ENCODE measurements around the gene ITGB3.
A peak's percentile ranks its signal among the peaks of the same experiment; 100 is the strongest.

The ITGB3 gene

DNA sequence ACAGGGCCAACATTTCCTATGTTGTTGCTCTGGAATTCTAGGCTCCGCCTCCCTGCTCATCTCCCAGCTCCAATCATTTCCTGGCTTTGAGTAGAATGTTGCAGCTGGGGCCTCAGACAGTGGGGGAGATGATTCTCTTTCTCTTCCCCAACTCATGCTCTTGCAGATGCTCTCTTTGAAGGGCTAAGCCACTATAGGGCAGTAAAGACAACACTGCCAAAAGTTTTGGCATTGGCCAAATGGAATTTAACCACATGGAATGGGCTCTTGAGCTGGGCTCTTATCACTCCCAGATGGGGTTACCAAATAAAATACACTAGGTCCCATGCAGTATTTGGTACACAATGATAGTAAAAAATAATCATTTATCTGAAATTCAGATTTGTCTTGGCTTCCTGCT is 50.6 kb downstream of the ITGB3 start:
- no peak for DNase-seq

DNA sequence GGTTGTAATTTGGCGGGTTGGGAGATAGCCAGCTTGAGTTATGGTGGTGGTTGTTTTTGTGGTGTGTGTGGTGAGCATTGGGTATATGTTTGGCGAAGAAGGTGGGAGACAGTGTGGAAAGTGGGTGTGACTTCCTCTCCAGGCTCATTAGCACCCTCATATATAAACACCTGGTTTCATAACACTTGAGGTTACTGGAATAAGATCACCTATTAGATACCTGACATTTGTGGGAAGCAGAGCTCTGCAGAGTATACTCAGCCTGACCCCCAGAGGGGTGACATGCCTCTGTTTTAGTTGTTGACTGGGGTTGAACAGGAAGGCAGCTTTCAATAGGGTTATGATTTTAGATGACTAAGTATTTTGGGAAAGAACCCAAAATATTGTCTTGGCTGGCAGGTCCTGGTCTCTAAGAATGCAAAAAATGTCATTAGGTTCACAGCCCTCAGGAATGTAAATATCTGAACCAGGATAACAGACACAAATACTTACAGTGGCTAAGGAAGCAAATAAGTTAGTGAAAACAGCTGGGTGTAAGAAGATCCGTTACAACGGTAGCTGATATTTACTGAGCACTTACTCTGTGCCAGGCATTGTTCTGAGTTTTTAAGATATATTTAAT is 51.8 kb downstream of the ITGB3 start:
- no peak for DNase-seq

- DNase-seq, result no peak
Observed at GRCh38 chr17:47310186-47310733, 56.6 kb downstream of the ITGB3 start.

DNA sequence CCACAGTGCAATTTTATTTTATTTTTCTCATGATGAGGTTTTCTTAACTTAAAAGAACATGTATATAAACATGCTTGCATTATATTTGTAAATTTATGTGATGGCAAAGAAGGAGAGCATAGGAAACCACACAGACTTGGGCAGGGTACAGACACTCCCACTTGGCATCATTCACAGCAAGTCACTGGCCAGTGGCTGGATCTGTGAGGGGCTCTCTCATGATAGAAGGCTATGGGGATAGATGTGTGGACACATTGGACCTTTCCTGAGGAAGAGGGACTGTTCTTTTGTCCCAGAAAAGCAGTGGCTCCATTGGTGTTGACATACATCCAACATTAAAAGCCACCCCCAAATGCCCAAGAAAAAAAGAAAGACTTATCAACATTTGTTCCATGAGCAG is 57.8 kb downstream of the ITGB3 start:
- DNase-seq, result no peak

DNA sequence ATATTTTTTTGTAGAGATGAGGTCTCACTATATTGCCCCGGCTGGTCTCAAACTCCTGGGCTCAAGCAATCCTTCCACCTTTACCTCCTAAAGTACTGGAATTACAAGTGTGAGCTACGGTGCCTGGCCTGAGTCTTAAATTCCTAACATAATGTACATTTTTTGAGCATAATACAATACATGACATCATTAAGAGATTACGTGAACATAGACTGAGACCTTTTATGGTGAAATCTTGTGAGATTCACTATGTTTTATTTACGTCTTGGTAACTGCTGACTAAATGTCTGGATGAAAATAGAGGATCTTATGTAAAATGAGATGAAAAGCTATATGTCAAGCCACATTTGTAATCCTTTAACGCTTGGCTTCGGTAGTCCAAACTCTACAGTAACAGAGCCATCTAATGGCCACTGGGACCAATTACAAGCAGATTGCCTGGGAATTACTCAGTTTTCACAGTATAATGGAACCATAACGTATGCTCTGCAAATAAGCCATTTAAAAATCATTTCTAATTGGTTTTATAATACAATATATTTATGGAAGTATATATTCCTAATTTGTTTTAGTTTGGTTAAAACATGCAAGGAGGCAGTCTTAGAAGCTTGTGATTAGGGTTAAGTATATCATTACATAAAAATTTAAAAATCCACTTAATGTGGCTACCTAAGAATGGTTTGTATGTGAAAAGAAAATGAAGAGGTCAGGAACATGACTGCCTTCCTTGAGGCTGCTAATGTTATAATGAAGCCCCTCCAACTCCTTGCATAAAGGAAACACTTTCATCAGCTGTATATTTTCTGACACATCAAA is 62.0 kb downstream of the ITGB3 start:
- DNase-seq, result no peak

- DNase-seq, result no peak
Observed at GRCh38 chr17:47316311-47316710, 62.7 kb downstream of the ITGB3 start.

GRCh38 chr17:47317119-47317518 is 63.5 kb downstream of the ITGB3 start:
- no peak for DNase-seq

DNA sequence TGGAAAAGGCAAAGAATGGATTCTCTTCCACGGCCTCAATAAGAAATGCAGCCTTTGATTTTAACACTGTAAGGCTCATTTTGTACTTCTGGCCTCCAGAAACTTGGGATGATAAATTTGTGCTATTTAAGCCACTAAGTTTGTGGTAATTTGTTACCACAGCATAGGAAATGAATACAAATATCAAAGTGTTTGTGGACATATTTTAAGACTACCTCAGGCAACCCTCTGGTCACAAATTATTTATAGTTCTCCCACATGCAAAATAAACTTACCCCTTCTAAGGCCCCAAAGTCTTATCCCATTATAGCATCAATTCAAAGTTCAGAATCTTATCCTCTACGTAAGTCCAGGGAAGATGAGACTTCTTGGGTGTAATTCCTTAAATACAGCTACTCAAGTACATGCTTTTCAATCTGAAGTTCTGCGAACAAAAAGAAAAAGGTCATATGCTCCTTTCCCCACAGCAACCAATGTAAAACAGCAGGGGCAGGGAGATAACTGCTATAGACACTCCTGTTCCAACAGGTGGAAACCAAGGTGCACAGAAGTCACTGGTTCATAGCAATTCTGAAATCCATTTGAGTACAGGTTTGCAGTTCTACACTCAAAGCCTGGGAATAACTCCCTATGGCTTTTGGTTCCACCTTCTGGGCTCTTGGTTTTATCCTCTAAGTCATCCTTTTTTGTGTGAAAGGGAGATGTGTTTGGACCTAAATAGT is 64.7 kb downstream of the ITGB3 start:
- DNase-seq, result no peak

DNA sequence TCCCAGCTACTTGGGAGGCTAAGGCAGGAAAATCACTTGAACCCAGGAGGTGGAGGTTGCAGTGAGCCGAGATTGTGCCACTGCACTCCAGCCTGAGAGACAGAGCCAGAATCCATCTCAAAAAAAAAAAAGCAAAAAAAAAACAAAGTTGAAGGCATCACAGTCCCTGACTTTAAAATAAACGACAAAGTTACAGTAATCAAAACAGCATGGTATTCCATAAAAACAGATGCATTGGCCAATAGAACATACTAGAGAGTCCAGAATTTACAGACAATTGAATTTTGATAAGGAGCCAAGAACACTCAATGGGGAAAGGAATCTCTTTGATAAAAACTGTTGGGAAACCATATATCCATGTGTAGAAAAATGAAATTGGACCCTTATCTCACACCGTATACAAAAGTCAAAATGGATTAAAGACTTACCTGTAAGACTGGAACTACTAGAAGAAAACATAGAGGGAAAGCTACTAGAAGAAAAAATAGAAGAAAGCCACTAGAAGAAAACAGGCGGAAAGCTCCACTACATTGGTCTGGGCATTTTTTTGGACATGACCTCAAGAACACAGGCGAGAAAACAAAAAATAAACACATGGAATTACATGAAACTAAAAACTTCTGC is 67.4 kb downstream of the ITGB3 start:
- DNase-seq, result no peak

DNA sequence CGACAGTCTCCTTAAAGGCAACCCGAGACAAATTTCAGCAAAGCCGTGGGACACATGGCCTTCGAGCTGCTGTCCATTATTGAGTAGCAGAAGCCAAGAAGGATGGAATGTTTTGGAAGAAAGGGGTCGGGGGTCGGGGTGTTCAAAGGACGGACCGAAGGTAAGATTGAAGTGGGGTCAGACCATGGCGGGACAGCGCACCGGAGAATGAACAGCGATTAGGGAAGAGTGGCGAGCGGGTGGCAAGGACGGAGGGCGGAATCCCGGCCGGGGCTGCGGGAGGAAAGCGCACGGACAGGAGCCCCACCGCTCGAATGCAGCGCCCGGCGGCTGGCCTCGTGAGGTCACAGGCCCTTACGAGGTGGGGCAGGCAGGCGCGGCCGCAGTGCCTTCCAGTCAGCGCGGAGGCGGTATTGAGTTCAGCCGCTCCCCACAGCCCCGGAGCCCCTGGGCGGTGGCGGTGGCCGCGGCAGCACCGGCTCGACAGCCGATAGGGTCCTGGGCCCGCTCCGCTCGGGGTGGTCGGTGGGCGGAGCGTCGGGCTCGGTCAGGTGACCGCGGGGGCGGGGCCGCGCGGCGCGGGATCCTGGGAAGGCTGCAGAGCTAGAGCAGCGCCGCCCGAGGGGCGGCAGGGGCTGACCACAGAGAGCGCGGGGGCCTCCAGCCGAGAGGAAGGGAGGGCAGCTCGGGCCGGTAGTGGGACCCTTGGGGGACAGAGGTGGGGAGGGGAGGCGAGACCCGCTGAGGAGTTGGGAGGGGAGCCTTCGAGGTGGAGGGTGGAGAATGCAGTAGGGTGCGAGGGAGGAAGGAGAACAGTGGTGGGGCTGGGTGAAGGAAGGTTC is 70.0 kb downstream of the ITGB3 start, which contains the start of gene EFCAB13:
TSS of gene EFCAB13 (plus strand) at position 574 of the 842 bp plus-strand sequence. CDS start 4,399 bp downstream, outside the sequence.
- DNase-seq, result peak; percentile 75

GRCh38 chr17:47324224-47325020 is 70.8 kb downstream of the ITGB3 start:
- peak; percentile 47 for DNase-seq

- DNase-seq, result no peak
Observed at GRCh38 chr17:47325176-47325575, 71.5 kb downstream of the ITGB3 start.

- DNase-seq, result no peak
Observed at GRCh38 chr17:47330548-47330947, 76.9 kb downstream of the ITGB3 start.

- DNase-seq, result no peak
Observed at GRCh38 chr17:47332287-47332686, 78.7 kb downstream of the ITGB3 start.

DNA sequence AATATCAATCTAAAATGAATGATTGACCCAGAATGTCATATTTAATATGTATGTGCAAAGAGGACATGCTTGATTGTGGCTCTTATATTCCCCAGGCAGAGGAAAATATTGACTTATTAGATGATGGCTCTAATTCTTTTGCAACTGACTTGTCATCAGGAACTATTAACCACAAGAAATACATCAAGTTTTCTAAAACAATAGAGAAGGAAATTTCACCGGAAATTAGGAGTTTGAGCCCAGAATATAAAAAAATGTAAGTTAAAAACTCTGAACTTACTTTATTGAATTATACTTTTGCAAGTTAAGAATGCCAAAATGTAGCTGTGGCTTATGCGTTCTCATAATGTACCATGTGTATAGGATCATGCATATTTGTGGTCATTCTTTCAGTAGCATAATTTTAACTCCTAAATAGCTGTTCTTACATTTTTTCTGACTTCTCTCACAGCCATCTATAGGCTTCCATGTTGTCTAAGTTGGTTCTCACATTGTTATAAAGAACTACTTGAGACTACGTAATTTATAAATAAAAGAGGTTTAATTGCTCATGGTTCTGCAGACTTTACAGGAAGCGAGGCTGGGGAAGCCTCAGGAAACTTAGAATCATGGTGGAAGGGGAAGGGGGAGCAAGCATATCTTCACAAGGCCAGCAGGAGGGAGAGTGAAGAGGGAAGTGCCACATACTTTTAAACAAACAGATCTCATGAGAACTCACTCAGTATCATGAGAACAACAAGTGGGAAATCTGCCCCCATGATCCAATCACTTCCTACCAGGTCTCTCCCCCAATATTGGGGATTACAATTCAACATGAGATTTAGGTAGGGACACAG is 81.7 kb downstream of the ITGB3 start:
- DNase-seq, result no peak

DNA sequence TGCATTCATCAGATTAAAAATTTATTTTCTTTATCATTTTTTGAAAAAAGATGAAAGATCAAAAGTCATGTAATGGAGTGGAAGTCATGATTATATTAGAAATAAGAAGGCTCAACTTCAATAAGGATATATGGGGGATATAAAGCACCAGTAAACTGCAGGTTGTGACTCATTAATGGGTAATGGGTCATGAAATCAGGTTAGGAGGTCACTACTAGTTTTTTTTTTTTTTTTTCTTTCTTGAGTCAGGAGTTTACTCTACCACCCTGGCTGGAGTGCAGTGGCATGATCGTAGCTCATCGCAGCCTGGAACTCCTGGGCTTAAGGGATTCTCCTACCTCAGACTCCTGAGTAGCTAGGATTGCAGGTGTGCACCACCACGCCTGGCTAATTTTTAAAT is 84.4 kb downstream of the ITGB3 start:
- no peak for DNase-seq

GRCh38 chr17:47352848-47353247 is 99.2 kb downstream of the ITGB3 start:
- no peak for DNase-seq

GRCh38 chr17:47358652-47359051 is 105.0 kb downstream of the ITGB3 start:
- DNase-seq, result no peak
